GM19395 (cell line): ENCODE data around the gene KAT7.

ENCODE experiments used
- ATAC-seq: cut with Tn5 transposase; IDR thresholded peaks from one replicate; pipeline ENCODE4 v1.9.1; 2021; ENCODE audit warnings: mild to moderate bottlenecking, moderate library complexity; ENCODE audit not compliant: unreplicated experiment

The KAT7 gene

GRCh38 chr17:49839455-49839854, 51.0 kb downstream of the KAT7 start:
- no peak for ATAC-seq

- no peak for ATAC-seq
These were observed 53.1 kb downstream of the KAT7 start for GRCh38 chr17:49841548-49841947.

GRCh38 chr17:49842371-49842770, 53.9 kb downstream of the KAT7 start:
- no peak for ATAC-seq

GRCh38 chr17:49842846-49843245, 54.4 kb downstream of the KAT7 start:
- no peak for ATAC-seq

- ATAC-seq, result no peak
These were observed 55.4 kb downstream of the KAT7 start for GRCh38 chr17:49843774-49844350.

- no peak for ATAC-seq
These were observed 56.8 kb downstream of the KAT7 start for GRCh38 chr17:49845321-49845720.

- ATAC-seq, result no peak
These were observed 58.6 kb downstream of the KAT7 start for GRCh38 chr17:49846938-49847712.

- no peak for ATAC-seq
These were observed 59.6 kb downstream of the KAT7 start, which contains the start of gene TAC4 for GRCh38 chr17:49848019-49848473. TSS of gene TAC4 (minus strand) at chr17:49848069. CDS start at chr17:49848017, 52 bp downstream.

GRCh38 chr17:49848739-49849138, 60.3 kb downstream of the KAT7 start:
- ATAC-seq, result no peak

- ATAC-seq, result no peak
These were observed 61.7 kb downstream of the KAT7 start for GRCh38 chr17:49850218-49850610.

GRCh38 chr17:49850772-49851386, 62.4 kb downstream of the KAT7 start:
- no peak for ATAC-seq

GRCh38 chr17:49851387-49852291, 63.2 kb downstream of the KAT7 start:
- ATAC-seq, result no peak

GRCh38 chr17:49853470-49854015, 65.1 kb downstream of the KAT7 start:
- no peak for ATAC-seq

GRCh38 chr17:49854126-49854525, 65.6 kb downstream of the KAT7 start:
- ATAC-seq, result no peak

GRCh38 chr17:49858796-49859195, 70.3 kb downstream of the KAT7 start:
- ATAC-seq, result no peak

GRCh38 chr17:49859991-49860953, 71.8 kb downstream of the KAT7 start:
- ATAC-seq, result no peak

GRCh38 chr17:49861150-49861884, 72.8 kb downstream of the KAT7 start:
- ATAC-seq, result no peak

GRCh38 chr17:49862781-49863331, 74.4 kb downstream of the KAT7 start:
- ATAC-seq, result no peak

GRCh38 chr17:49866019-49866380, 77.5 kb downstream of the KAT7 start:
- ATAC-seq, result no peak
